Stimulated activated CD8-positive, alpha-beta memory T cell treated with anti-CD3 and anti-CD28 coated beads, Interleukin-15, amount 100 ng/mL, for 4 hours (primary cell): Measurements from ENCODE around the gene E4F1.

Experiments
- DNase-seq, 2 donors: peaks; one replicate each; pipeline ENCODE4 v3.0.0-alpha.2; 2020; ENCODE audit warnings: low read depth in 2 of 2

E4F1 gene

DNA sequence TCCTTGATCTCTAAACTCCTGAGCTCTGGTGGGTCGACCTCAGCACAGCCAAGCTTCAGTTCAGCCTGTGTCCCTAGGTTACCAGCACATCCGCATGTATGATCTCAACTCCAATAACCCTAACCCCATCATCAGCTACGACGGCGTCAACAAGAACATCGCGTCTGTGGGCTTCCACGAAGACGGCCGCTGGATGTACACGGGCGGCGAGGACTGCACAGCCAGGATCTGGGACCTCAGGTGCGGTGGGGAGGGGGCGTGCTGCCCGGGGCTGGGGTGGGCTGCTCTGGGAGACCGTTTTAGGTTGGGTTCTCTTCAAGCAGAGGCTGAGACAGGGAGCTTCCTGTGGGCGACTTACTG lies 17.0 kb upstream of the E4F1 start:
- no peak for DNase-seq

DNA sequence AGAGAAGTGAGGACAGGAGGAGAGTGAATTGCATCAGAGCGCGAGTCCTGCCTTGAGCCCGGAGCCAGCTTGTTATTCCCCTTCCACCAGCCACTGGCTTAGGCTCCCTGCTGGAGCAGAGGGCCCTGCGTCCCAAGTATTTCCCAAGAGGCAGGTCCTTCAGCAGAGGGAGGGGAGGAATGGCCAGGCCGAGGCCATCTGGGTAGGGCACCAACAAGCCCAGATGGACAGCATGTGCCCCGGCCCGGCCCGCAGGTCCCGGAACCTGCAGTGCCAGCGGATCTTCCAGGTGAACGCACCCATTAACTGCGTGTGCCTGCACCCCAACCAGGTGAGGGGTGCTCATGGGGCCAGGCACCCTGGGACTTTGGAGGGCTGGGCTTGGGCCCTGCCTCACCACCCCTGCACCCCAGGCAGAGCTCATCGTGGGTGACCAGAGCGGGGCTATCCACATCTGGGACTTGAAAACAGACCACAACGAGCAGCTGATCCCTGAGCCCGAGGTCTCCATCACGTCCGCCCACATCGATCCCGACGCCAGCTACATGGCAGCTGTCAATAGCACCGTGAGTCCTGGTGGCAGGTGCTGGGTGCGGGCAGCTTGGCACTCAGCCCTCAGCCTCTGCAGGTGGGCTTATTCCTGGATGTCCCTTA lies 16.5 kb upstream of the E4F1 start:
- no peak for DNase-seq

DNA sequence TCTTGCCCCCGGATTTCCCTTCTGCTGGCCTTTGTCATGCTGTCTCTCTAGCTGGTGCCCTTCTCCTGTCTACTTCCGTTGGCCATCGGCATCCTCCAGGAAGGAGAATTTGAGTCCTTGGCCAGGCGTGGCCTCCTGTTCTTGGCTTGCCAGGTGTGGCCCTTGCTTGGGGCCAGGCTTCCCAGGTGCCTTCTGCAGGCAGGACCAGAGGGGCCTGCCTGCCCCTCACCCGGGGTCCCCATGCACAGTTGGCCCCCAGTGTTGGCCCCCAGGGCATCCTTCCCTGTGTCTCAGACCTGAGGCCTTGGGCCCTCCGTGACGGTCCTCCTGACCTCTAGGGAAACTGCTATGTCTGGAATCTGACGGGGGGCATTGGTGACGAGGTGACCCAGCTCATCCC lies 15.5 kb upstream of the E4F1 start:
- DNase-seq: no peak

DNA sequence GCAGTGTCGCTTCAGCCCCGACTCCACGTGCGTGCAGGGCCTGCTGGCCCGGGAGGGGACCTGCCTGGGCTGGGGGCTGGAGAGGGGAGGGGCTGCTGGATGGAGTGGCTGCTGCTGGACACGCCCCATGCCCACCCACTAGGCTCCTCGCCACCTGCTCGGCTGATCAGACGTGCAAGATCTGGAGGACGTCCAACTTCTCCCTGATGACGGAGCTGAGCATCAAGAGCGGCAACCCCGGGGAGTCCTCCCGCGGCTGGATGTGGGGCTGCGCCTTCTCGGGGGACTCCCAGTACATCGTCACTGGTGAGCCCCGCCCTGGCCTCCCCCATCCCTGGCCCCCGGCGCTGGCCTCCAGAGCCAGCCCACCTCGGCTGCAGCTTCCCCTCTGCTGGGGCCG lies 15.1 kb upstream of the E4F1 start:
- DNase-seq: no peak

DNA sequence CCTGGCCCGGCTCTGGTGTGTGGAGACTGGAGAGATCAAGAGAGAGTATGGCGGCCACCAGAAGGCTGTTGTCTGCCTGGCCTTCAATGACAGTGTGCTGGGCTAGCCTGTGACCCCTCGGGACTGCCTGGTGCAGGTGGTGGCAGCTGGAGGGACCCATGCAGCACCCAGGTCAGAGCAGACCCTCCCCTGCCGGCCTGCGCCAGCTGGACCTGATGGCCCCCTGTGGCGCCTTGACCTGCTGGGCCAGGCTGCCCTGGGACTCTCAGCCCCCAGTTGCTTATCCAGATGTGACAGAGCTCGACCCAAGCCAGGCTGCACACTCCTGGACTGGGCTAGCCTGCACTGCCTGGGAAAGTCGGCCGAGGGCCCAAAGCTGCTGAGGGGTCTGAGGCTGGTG lies 14.6 kb upstream of the E4F1 start:
- no peak for DNase-seq

DNA sequence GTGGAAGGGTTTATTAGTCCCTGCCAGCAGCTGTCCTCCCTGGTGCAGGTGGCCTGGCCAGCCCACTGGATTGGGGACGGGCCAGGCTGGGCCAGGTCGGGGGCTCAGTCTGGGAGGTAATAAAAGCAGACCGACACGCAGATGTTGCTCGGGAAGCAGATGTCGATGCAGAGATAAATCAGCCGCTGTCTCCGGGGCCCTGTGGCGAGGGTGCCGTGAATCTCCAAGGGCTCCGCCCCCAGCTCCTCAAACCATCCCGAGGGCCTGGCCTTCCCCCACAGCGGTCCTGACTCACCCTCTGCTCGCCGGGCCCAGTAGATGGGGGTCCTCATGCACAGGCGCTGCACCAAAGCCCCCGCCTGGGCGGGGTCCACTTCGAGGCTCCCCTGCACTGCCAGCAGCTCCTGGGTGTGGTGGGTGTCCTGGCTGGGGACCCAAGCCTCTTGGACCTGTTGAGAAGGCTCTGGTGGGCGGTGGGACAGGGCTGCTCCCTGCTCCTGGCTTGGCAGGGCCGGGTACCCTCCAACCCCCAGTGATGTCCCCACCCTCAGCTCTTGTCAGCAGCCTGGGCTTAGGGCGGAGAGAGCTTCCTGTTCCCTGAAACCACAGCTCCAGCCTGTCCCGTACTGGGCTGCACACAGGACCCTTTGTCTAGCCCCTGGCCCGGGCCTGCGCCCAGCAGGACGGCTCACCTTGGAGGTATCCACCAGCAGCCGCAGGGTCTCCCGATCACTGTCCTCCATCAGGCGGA lies 14.0 kb upstream of the E4F1 start:
- DNase-seq: no peak

DNA sequence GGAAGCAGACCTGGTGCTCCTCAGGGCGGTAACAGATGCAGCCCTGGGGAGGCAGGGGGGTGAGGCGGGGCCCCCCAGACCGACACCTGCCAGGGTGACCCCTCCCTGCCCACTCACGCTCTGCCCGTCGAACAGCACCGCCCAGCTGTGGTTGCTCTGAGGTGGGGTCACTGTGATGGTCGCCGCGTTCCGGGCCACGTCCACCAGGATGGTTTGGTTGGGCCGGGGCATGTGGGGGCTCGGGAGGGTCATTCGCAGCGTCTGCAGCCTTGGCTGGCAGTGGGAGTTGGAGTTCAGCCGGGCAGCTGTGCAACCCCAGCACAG lies 13.4 kb upstream of the E4F1 start:
- DNase-seq: no peak

DNA sequence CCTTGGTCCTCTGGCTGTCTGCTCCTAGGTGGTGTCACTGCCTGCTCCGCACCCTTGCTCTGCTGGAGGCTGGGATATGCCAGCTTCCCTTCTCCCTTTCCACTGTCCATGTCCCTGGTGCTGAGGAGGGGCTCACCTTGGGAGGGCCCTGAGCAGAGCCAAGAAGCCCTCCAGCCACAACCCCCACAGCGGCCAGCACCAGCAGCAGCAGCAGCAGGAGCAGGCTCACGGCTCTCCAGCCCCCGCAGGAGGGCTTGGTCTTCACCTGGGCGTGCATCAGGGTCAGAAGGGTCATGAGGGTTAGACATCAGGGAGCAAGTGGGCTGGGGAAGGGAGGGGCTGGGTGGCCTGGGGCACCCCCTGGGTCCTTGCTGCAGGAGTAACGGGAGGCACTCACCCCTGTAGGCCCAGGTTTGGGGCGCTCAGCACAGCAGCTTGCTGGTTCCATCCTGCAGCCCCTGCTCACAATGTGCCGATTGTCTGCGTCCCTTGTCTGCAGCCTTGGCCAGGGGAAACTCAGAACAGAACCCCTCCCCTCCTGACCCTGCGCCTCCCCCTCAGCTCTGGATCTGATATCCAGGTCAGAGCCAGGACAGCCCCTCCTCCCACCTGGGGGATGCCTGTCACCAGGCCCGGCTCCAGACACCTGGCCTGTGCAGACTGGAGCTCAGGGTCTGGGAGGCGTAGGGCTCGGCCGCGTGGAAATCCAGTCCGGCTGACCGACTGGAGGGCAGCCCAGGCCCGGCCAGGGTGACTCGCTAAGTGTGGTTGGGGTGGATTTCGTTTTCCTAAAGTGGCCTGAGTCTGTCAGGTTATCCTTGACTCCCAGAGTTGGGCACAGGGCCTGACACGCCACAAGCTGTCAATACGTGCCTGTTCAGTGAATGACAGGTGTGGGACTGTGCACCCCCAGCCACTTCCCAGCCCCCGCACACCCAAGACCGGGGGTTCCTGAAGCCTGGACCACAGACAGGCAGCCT lies 12.7 kb upstream of the E4F1 start, which contains the start of gene BRICD5:
TSS of gene BRICD5 (minus strand) at position 478 of the 980 bp plus-strand sequence. CDS start at position 448, 30 bp downstream.
- no peak for DNase-seq

DNA sequence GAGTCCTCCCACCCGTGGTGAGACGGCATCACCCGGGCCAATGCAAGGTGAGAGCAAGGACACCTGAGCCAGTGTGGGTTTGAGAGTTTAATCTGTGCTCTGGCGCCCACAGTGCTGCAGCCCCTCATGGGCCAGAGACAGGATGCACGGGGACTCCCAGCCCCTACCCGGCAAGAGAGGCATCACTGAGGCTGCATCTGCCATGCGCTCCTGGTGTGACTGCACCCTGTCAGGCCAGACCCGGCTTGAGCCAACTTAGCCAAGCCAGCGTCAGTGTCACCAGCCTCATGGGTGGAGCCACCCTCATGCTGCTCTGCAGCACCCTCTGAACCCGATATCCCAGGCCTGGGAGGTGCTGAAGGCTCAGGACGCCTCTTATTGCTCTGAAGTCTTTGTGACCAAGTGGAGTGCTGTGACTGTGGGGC lies 11.5 kb upstream of the E4F1 start:
- no peak for DNase-seq

DNA sequence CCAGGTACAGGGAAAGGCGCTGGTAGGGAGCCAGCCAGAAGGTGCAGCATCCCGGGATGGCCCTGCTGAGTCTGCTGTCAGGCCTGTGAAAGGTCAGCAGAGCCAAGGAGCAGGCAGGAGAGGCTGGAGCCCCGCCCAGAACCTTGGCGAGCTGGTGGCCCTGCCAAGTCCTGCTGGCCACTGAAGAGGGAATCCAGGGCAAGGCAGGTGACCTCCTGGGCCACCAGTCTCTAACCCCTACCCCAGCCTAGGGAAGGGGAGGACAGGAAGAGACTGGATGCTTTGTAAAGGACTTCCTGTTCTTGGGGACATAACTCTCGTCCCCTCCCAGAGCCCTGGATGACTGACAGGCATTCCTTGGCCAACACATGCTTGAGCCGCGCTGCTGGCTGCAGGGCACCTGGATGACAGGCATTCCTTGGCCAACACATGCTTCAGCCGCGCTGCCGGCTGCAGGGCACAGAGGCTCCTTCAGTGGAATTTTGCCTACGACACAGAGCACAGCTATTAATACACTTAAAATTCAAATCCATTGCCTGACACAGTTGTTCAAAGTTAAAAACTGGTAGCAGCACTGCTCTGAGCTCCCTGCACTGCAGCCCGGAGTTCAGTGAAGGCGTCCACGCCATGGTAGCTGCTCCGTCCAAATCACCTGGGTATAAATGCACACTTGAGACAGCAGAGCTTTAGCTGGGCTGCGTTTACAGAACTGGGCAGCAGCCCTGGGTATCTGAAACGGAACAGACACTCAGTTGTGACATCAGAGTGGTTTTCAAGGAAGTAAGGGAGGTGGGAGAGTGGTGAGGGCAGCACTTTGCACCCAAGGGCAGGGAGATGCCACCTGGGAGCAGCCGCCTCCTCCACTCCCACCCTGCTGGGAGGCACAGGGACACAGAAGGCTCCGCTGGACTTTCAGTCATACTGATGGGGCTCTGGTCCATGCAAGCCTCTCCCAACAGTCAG lies 10.7 kb upstream of the E4F1 start:
- DNase-seq: no peak

DNA sequence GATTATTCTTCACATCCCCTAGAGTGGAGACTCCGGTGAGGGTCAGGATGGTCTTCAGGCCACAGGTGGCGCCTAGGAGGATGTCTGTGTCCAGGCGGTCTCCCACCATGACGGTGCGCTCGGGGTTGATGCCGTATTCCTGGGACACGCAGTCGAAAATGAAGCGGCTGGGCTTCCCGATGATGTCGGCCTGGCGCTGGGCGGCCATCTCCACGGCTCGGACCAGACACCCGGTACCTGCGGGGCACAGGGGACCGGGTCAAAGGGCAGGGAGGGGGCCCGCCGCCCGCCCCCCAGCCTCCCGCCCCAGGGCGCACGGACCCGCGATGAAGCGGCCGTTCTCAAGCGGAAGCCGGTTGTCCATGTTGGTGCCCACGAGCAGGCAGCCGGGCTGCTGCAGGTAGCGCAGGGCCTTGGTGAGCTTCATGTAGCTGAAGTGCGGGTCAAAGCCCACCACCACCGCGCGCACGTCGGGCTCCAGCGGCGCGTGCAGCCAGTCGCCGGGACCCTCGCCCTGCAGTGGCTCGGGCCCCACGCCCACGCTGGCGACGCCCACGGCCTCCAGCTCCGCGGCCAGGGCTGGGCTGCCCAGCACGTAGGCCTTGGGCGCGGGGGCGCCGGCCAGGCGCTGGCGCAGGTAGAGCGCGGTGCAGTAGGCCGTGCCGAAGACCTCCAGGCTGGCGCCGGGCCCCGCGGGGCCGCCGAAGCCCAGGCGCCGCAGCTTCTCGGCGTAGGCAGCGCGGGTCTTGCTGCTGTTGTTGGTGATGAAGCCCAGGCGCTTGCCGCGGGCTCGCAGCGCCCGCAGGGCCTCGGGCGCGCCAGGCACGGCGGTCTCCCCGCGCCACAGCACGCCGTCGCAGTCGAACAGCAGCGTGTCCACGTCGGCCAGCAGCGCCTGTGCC lies 9.3 kb upstream of the E4F1 start:
- DNase-seq: no peak

DNA sequence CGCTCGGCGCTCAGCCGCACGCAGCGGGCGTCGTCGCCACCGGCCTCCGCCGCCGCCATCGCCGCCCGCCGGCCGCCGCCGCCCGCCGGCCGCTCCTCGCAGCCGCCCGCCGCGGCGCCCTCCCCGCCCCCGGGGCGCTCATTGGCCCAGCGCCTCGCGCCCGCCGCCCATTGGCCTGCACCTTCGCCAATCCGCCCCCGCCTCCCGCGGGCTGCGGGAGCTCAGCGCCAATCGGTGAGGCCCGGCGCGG lies 8.7 kb upstream of the E4F1 start, which contains the start of gene PGP:
TSS of gene PGP (minus strand) at position 122 of the 250 bp plus-strand sequence. CDS start at position 59, 63 bp downstream.
- no peak for DNase-seq

DNA sequence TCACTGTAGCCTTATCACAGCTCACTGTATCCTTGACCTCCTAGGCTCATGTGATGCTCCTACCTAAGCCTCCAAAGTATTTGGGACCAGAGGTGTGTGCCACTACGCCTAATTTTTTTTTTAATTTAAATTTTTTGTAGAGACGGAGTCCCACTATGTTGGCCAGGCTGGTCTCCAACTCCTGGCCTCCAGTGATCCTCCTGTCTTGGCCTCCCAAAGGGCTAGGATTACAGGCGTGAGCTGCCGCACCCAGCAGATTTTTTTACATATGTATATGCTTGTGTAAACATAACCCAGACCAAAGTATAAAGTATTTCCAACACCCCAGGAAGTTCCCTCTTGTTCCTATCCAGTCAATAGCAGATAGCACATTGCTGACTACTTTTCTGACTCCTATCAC lies 7.1 kb upstream of the E4F1 start:
- DNase-seq: no peak

DNA sequence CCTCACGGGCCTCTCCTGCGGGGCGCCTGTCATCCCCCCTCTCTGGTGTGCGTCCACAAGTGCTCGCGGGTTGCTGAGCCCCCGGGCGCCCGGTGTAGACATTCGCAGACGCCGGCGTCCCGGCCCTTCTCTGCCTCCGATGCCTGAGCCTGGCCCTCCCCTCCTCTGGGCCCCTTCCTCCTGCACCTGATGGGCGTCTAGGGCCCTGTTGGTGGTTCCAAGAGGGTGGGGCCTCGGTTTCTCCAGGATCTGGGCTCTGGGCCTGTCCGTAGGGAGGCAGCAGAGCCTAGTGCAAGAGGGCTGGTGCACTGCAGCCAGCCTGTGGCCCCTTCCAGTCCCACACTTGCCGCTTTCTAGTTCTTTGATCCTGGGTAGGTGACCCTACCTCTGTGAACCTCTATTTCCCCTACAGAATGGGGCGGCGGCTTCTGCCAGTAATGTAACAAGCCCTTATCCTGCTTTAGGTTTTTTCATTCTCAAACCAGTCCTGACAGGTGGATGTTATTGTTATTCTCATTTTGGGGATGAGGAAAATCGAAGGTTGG lies 623 bp downstream of the E4F1 start:
- DNase-seq: no peak

DNA sequence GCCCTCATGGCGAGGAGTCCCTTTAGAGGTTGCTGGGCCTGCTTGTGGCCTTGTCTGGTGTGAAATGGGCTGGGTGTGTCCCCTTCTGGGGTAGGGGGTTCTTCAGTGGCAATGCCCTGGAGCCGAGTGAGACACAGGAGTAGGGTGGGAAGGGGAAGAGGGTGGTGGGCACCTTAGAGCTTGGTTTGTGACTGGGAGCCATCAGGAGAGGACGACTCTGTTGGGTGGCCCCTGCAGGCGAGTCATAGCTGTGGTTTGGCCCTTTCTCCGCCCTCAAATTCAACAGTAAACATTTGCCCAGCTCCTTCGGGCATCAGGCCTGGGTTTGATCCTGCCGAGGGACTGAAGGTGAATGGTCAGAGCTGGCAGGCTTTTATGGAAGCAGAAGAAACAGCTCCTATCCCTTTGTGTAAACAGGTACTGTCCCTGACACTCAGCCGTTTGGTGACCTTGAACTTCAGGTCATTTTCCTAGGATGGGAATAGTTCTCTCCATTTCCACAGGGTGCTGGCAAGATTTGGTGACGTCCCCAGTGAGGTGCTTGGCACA lies 2.9 kb downstream of the E4F1 start:
- no peak for DNase-seq

DNA sequence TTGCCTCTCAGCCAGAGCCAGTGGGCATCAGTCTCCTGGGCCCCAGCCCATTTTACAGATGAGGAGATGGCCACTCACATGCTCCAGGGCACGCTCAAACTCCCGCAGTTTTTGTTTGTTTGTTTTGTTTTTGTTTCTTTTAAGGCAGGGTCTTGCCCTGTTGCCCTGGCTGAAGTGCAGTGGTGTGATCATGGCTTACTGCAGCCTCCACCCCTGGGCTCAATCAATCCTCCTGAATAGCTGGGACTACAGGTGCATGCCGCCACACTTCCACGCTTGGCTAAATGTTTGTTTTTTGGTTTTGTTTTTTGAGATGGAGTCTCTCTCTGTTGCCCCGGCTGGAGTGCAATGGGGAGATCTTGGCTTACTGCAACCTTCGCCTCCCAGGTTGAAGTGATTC lies 3.5 kb downstream of the E4F1 start:
- no peak for DNase-seq

DNA sequence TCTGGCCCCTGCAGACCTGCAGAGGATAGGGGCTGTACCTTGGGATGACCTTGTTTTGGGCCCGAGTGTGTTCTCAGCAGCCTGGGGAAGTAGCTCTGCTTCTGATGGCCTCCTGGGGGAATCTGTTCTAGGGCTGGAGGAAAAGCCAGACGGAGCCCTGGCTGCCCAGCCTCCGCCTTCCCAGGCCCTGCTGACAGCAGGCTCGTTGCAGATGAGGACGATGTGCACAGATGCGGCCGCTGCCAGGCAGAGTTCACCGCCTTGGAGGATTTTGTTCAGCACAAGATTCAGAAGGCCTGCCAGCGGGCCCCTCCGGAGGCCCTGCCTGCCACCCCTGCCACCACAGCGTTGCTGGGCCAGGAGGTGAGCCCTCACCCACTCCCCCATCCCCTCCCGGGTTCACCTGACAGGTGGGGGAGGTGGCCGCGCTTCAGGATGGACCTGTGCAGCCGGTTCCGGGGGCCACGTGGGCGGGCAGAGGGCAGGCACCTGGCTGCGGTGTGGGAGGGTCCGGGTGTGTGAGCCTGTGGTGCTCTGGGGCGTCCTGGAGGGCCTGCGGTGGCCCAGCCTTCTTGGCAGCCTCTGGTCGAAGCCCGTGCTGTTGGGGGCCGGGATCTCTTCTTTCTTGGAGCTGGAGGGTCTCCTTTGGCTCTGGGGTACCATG lies 4.9 kb downstream of the E4F1 start:
- DNase-seq: no peak

DNA sequence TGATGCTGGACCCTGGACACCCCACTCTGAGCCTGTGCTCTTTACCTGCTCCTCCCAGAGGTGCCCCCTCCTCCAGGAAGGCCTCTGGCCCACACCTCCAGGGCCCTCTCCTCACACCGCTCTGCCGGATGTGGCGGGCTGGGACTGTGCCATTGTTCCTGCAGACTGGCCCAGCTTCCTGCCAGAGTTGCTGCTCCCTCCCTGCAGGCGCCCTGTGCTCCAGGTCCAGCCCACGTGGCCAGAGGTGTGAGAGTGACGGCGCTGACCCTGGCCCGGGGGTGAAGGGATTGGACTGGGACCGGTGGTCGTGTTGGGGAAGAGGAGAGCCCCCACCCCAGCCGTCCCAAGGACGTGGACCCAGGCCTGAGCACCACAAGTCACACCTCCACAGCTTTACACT lies 5.7 kb downstream of the E4F1 start:
- no peak for DNase-seq

DNA sequence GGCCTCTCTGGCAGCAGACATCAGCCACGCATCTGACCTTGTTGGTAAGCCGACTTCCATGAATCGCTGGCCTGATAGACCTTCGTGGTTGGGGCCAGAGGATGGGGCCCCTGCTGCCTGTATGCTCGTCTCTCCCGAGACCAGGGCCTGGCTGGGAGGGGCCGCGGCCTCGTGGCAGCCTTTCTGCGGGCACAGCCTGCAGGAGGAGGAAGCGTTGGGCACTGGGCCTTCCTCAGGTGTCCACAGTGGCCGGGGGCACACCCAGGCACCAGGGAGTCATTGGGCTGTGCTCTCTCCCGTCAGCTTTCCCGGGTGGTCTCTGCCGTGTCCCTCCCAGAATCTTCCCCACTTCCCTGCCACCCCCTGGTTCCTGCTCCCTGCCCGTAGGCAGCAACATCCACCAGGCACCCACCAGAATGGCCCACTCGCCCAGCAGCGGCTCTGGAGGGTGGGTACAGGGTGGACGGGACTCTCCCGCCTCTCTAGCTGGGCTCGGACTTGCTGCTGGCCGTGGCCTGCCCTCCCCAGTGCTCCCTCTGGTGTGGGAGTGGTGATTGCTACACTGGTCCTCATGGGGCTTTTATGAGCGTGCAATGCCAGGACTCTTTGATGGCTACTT lies 6.3 kb downstream of the E4F1 start:
- no peak for DNase-seq
